Parathyroid adenoma (tissue), 2 donors: ENCODE data around the gene SLC31A1.

Experiments
- H2AFZ ChIP-seq: fragments of 300-600 bp; sonication (generic); one replicate; pipeline ENCODE4 v1.7.0; 2017; ENCODE audit warnings: antibody characterized with exemption, mild to moderate bottlenecking
- H3K27ac ChIP-seq: fragments of 300-600 bp; sonication (generic); one replicate; pipeline ENCODE4 v1.7.0; 2017
- H3K27me3 ChIP-seq: fragments of 300-600 bp; sonication (generic); one replicate; pipeline ENCODE4 v1.7.0; 2017; ENCODE audit warnings: low read length; ENCODE audit not compliant: control insufficient read depth, insufficient read depth
- H3K36me3 ChIP-seq: fragments of 300-600 bp; sonication (generic); one replicate; pipeline ENCODE4 v1.7.0; 2017; ENCODE audit warnings: low read length; ENCODE audit not compliant: control insufficient read depth, insufficient read depth
- H3K4me1 ChIP-seq: fragments of 300-600 bp; sonication (generic); one replicate; pipeline ENCODE4 v1.7.0; 2017; ENCODE audit warnings: control low read depth
- H3K4me2 ChIP-seq: fragments of 300-600 bp; sonication (generic); one replicate; pipeline ENCODE4 v1.7.0; 2017; ENCODE audit warnings: low read length
- H3K4me3 ChIP-seq: fragments of 300-600 bp; sonication (generic); one replicate; pipeline ENCODE4 v1.7.0; 2017; ENCODE audit warnings: low read depth, low read length
- H3K79me2 ChIP-seq: fragments of 300-600 bp; sonication (generic); one replicate; pipeline ENCODE4 v1.7.0; 2017; ENCODE audit warnings: control low read depth
- H3K9ac ChIP-seq: fragments of 300-600 bp; sonication (generic); one replicate; pipeline ENCODE4 v1.7.0; 2017; ENCODE audit warnings: mild to moderate bottlenecking
- H3K9me3 ChIP-seq: fragments of 300-600 bp; sonication (generic); one replicate; pipeline ENCODE4 v1.7.0; 2017; ENCODE audit warnings: low read length; ENCODE audit not compliant: control insufficient read depth
- TF ChIP-seq, protein P1 (sequence below): fragments of 300-600 bp; sonication (generic); IDR thresholded peaks from one replicate; pipeline ENCODE4 v1.7.0; 2017; ENCODE audit warnings: antibody characterized with exemption, mild to moderate bottlenecking
- donor health status: primary hyperparathyroidism.

Gene SLC31A1

GRCh38 chr9:113199683-113200329, 21.5 kb upstream of the SLC31A1 start:
- no peak overlapping the region for H3K27ac ChIP-seq
- no peak overlapping the region for H2AFZ ChIP-seq
- no peak overlapping the region for H3K9ac ChIP-seq
- no peaks in the 10 kb centered on the region for H3K36me3 ChIP-seq
- no peaks in the 10 kb centered on the region for H3K79me2 ChIP-seq
- TF ChIP-seq, protein P1, sequence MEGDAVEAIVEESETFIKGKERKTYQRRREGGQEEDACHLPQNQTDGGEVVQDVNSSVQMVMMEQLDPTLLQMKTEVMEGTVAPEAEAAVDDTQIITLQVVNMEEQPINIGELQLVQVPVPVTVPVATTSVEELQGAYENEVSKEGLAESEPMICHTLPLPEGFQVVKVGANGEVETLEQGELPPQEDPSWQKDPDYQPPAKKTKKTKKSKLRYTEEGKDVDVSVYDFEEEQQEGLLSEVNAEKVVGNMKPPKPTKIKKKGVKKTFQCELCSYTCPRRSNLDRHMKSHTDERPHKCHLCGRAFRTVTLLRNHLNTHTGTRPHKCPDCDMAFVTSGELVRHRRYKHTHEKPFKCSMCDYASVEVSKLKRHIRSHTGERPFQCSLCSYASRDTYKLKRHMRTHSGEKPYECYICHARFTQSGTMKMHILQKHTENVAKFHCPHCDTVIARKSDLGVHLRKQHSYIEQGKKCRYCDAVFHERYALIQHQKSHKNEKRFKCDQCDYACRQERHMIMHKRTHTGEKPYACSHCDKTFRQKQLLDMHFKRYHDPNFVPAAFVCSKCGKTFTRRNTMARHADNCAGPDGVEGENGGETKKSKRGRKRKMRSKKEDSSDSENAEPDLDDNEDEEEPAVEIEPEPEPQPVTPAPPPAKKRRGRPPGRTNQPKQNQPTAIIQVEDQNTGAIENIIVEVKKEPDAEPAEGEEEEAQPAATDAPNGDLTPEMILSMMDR: no peak
- H3K4me1 ChIP-seq: no peaks in the 10 kb centered on the region
- no peak overlapping the region for H3K4me3 ChIP-seq
- no peak overlapping the region for H3K4me2 ChIP-seq
- H3K27me3 ChIP-seq: no peaks in the 10 kb centered on the region
- no peaks in the 10 kb centered on the region for H3K9me3 ChIP-seq

DNA sequence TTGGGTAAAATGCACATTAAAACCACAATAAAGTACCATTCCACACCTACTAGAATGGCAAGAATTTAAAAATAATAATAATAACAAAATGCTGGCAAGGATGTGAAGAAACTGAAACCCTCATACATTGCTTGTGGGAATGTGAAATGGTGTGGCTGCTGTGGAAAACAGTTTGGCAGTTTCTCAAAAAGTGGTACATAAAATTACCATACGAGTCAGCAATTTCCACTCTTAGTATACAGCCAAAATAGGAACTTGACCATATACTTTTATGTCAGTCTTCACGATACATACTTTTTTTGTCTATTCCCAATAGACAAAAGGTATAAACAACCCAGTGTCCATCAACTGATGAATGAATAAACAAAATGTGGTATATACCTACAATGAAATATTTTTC, 15.9 kb upstream of the SLC31A1 start:
- H3K36me3 ChIP-seq: no peaks in the 10 kb centered on the region

DNA sequence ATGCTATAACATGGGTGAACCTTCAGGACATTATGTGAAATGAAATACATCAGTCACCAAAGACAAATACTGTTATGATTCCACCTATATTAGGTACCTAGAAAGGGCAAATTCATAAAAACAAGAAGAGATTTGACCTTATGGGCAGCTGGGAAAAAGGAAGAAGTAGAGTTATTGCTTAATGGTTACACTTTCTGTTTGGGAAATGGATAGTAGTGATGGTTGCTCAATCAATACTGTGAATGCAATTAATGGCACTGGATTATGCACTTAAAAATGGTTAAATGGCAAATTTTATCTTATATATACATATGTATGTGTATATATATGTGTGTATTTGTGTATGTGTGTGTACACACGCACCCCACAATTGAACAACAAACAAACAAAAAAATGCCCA, 15.5 kb upstream of the SLC31A1 start:
- no peak overlapping the region for H3K27ac ChIP-seq
- TF ChIP-seq, protein P1: no peak

More for the DNA sequence above, 15.9 kb upstream of the SLC31A1 start:
- H3K4me1 ChIP-seq: no peaks in the 10 kb centered on the region
- no peaks in the 10 kb centered on the region for H3K9me3 ChIP-seq
- no peak overlapping the region for H3K4me3 ChIP-seq
- no peaks in the 10 kb centered on the region for H3K79me2 ChIP-seq
- H3K27me3 ChIP-seq: no peaks in the 10 kb centered on the region
- no peak overlapping the region for H3K9ac ChIP-seq
- TF ChIP-seq, protein P1: no peak
- H3K27ac ChIP-seq: no peak overlapping the region
- H2AFZ ChIP-seq: no peak overlapping the region
- no peak overlapping the region for H3K4me2 ChIP-seq

DNA sequence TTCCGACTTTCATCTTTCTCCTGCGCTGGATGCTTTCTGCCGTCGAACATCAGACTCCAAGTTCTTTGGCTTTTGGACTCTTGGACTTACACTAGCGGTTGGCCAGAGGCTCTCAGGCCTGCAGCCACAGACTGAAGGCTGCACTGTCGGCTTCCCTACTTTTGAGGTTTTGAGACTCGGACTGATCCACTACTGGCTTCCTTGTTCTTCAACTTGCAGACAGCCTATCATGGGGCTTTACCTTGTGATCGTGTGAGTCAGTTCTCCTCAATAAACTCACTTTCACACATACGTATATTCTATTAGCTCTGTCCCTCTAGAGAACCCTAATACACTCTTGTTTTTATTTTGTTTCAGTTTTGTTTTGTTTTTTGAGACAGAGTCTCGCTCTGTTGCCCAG, 10.5 kb upstream of the SLC31A1 start:
- no peak overlapping the region for H3K9ac ChIP-seq
- H3K4me3 ChIP-seq: no peak overlapping the region
- no peaks in the 10 kb centered on the region for H3K9me3 ChIP-seq
- no peak overlapping the region for H2AFZ ChIP-seq
- H3K79me2 ChIP-seq: peaks cover 2% of the 10 kb centered on the region
- H3K4me1 ChIP-seq: no peaks in the 10 kb centered on the region
- H3K27ac ChIP-seq: no peak overlapping the region
- H3K36me3 ChIP-seq: no peaks in the 10 kb centered on the region
- H3K27me3 ChIP-seq: no peaks in the 10 kb centered on the region
- TF ChIP-seq, protein P1: no peak
- H3K4me2 ChIP-seq: no peak overlapping the region

More for the DNA sequence above, 15.5 kb upstream of the SLC31A1 start:
- H3K9ac ChIP-seq: no peak overlapping the region
- H3K79me2 ChIP-seq: no peaks in the 10 kb centered on the region
- no peaks in the 10 kb centered on the region for H3K27me3 ChIP-seq
- H3K4me1 ChIP-seq: no peaks in the 10 kb centered on the region
- H2AFZ ChIP-seq: no peak overlapping the region
- H3K9me3 ChIP-seq: no peaks in the 10 kb centered on the region
- no peaks in the 10 kb centered on the region for H3K36me3 ChIP-seq
- H3K4me2 ChIP-seq: no peak overlapping the region
- H3K4me3 ChIP-seq: no peak overlapping the region

- Histone ChIP-seq H3K4me2 (no peak overlapping the region), H3K4me3 (no peak overlapping the region), H3K9ac (no peak overlapping the region), H3K4me1 (no peaks in the 10 kb centered on the region), H2AFZ (no peak overlapping the region), H3K27me3 (no peaks in the 10 kb centered on the region), H3K9me3 (no peaks in the 10 kb centered on the region), H3K27ac (no peak overlapping the region), H3K79me2 (peaks cover 4% of the 10 kb centered on the region), H3K36me3 (no peaks in the 10 kb centered on the region)
- TF ChIP-seq, protein P1: no peak
Observed at GRCh38 chr9:113215132-113215531, 6.2 kb upstream of the SLC31A1 start.
